A549 treated with CORT108297 at 1 μM for 4 hours (cell line): ENCODE measurements around the gene GLE1. TPM values are rescaled to one million over a fixed set of nuclear protein-coding genes. Genes with fewer than 3 reads are reported as not detected.

Experiments used
- total RNA-seq: library from RNA; stranded (reverse); fragments of 200-300 nt; extraction: Qiagen RNA extraction; gene quantifications from 5 replicates; pipeline ENCODE4 v1.2.3, GENCODE V29; 2022

The GLE1 gene, protein sequence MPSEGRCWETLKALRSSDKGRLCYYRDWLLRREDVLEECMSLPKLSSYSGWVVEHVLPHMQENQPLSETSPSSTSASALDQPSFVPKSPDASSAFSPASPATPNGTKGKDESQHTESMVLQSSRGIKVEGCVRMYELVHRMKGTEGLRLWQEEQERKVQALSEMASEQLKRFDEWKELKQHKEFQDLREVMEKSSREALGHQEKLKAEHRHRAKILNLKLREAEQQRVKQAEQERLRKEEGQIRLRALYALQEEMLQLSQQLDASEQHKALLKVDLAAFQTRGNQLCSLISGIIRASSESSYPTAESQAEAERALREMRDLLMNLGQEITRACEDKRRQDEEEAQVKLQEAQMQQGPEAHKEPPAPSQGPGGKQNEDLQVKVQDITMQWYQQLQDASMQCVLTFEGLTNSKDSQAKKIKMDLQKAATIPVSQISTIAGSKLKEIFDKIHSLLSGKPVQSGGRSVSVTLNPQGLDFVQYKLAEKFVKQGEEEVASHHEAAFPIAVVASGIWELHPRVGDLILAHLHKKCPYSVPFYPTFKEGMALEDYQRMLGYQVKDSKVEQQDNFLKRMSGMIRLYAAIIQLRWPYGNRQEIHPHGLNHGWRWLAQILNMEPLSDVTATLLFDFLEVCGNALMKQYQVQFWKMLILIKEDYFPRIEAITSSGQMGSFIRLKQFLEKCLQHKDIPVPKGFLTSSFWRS
- total RNA-seq, result 28.7 to 31.7 TPM (median 30.8 TPM) in 5 replicates

GRCh38 chr9:128504485-128505413, at the start of gene GLE1:
Gene GLE1, plus strand, starts transcription at chr9:128504719. Its CDS starts 87 bp downstream, at chr9:128504806.

GRCh38 chr9:128455849-128456612, 48.5 kb upstream of the GLE1 start, which contains the start of gene ODF2:
Gene ODF2, plus strand, starts transcription at chr9:128456006. Its CDS starts 86 bp downstream, at chr9:128456092.

DNA sequence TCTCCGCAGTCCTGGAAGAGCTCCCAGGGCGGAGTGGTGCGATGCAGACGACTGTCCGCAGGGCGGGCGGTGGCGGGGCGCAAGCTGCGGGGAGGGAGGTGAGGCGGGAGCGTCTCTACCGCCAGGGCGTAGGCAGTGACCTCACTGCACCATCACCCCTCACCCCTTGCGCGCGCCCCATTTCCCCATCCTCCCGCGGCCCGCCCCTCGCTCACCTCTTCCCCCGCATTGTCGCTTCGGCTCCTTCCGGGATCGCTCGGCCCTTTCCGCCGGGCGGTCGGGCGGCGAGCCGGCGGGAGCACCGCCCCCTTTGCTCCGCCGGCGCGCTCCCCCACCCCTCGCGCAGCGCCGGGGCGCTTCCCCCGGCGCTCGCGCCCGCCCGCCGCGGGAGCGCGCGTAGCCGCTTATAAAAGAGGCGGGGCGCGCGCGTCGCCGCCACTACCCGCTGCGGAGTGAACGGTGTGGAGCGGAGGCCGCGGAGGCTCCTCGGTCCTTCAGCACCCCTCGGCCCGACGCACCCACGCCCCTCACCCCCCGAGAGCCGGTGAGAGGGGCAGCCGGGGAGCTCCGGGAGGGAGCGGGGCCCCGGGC, 47.7 kb downstream of the GLE1 start, which contains the start of gene SPTAN1:
SPTAN1 (plus strand) TSS at position 435 of the 591 bp plus-strand sequence. CDS start 14,154 bp downstream, outside the sequence.

Other genes starting within 250 kb of the GLE1 start
- 38.8 to 54.8 TPM (median 46.5 TPM) in 5 replicates for gene GOLGA2, start 228.7 kb upstream of the GLE1 start, total RNA-seq
- gene SWI5, start 228.4 kb upstream of the GLE1 start, total RNA-seq, result 41.5 to 51.4 TPM (median 46.9 TPM) in 5 replicates
- 40.0 to 56.0 TPM (median 51.8 TPM) in 5 replicates for gene TRUB2, start 182.3 kb upstream of the GLE1 start, total RNA-seq
- 47.6 to 64.3 TPM (median 63.2 TPM) in 5 replicates for gene COQ4, start 181.9 kb upstream of the GLE1 start, total RNA-seq
- 38.8 to 52.9 TPM (median 48.0 TPM) in 5 replicates for gene SLC27A4, start 164.2 kb upstream of the GLE1 start, total RNA-seq
- 65.5 to 89.4 TPM (median 85.3 TPM) in 5 replicates for gene URM1, start 133.3 kb upstream of the GLE1 start, total RNA-seq
- 32.0 to 43.1 TPM (median 38.8 TPM) in 5 replicates for gene CERCAM, start 83.9 kb upstream of the GLE1 start, total RNA-seq
- gene ODF2, start 48.7 kb upstream of the GLE1 start, total RNA-seq, result 26.0 to 31.1 TPM (median 28.6 TPM) in 5 replicates
- gene SPTAN1, start 47.9 kb downstream of the GLE1 start, total RNA-seq, result 142 to 153 TPM (median 151 TPM) in 5 replicates
- gene DYNC2I2, start 152.1 kb downstream of the GLE1 start, total RNA-seq, result 92.7 to 147 TPM (median 145 TPM) in 5 replicates
- 387 to 607 TPM (median 394 TPM) in 5 replicates for gene SET, start 184.5 kb downstream of the GLE1 start, total RNA-seq
- gene PKN3, start 197.8 kb downstream of the GLE1 start, total RNA-seq, result 11.0 to 19.9 TPM (median 15.3 TPM) in 5 replicates
- 60.2 to 98.7 TPM (median 96.0 TPM) in 5 replicates for gene ZDHHC12, start 219.4 kb downstream of the GLE1 start, total RNA-seq